HepG2 (cell line): ENCODE measurements around the gene ARRDC3. TPM values are rescaled to one million over a fixed set of nuclear protein-coding genes. Genes with fewer than 3 reads are reported as not detected.

Experiments
- ATAC-seq: fragments of 200-7000 bp; cut with Tn5 transposase; 3 replicates; pipeline ENCODE4 v1.9.1; 2020; ENCODE audit warnings: mild to moderate bottlenecking, moderate library complexity
- BruUV-seq: library from RNA; stranded (reverse); fragments of 400-500 nt; replicated peaks from 2 replicates; lab custom pipeline; 2021; lab: Mats Ljungman, UMichigan
- CTCF ChIA-PET: fragments of 300-600 bp; formaldehyde crosslinking; extraction: SDS; loops from one replicate; lab custom pipeline; 2021; ENCODE audit warnings: low total read pairs, inconsistent platforms, low intra/inter-chr PET ratio; lab: Yijun Ruan, JAX
- POLR2A ChIA-PET: fragments of 350-600 bp; sonication (Branson Sonifier 250); formaldehyde crosslinking; loops from one replicate; lab custom pipeline; 2020; ENCODE audit warnings: antibody characterized with exemption, inconsistent platforms; lab: Yijun Ruan, JAX
- DNase-seq: peaks from one replicate; pipeline ENCODE4 v3.0.0-alpha.2; 2015; ENCODE audit warnings: low spot score
- FAIRE-seq: peaks from 3 replicates; lab custom pipeline; 2011; peaks lifted over from hg19 to GRCh38; lab: Jason Lieb, UNC
- H2AFZ ChIP-seq: one replicate; pipeline ENCODE4 v1.6.1; 2011; ENCODE audit warnings: low read length, inconsistent platforms
- H3K27ac ChIP-seq: fragments of 300-600 bp; 3 replicates; pipeline ENCODE4 v1.8.0; 2011; ENCODE audit warnings: mixed run types, mild to moderate bottlenecking, mixed read lengths, low read length, inconsistent platforms; ENCODE audit not compliant: insufficient read depth; ENCODE audit errors: extremely low read length
- H3K27me3 ChIP-seq, 2 experiments: fragments of 200-600 bp in 1 of 2; 2 replicates in 1 of 2; 3 replicates in 1 of 2; pipeline versions ENCODE4 v1.6.0 to v1.8.0; 2011; ENCODE audit warnings: low read length in 2 of 2, mild to moderate bottlenecking in 2 of 2, moderate library complexity in 2 of 2, inconsistent platforms in 1 of 2; ENCODE audit not compliant: insufficient read depth in 2 of 2, control insufficient read depth in 1 of 2
- H3K36me3 ChIP-seq, 2 experiments: fragments of 200-600 bp in 1 of 2; replicated peaks in 1 of 2; 2 replicates in 1 of 2; 3 replicates in 1 of 2; pipeline versions ENCODE4 v1.5.1 to v1.8.0; 2011; ENCODE audit warnings: low read length in 2 of 2, inconsistent platforms in 1 of 2; ENCODE audit not compliant: insufficient read depth in 2 of 2, control insufficient read depth in 1 of 2
- H3K4me1 ChIP-seq: 2 replicates; pipeline ENCODE4 v1.5.1; 2012; ENCODE audit warnings: low read length, inconsistent platforms; ENCODE audit not compliant: insufficient read depth
- H3K4me2 ChIP-seq: 2 replicates; pipeline ENCODE4 v1.6.0; 2011; ENCODE audit warnings: low read depth, low read length, inconsistent platforms
- H3K4me3 ChIP-seq, 3 experiments: fragments of 200-600 bp in 1 of 3; sonication (generic), shearing (Covaris generic) in 1 of 3; replicated peaks in 1 of 3; 2 replicates each; pipeline ENCODE4 v1.5.1; 2011 to 2016; ENCODE audit warnings: low read length in 3 of 3, inconsistent platforms in 2 of 3, low read depth in 2 of 3, mild to moderate bottlenecking in 2 of 3, control low read depth in 1 of 3, mixed read lengths in 1 of 3; ENCODE audit not compliant: insufficient read depth in 1 of 3
- H3K79me2 ChIP-seq: one replicate; pipeline ENCODE4 v1.6.1; 2011; ENCODE audit warnings: low read length, inconsistent platforms; ENCODE audit not compliant: insufficient read depth
- H3K9ac ChIP-seq: 2 replicates; pipeline ENCODE4 v1.6.0; 2011; ENCODE audit warnings: mild to moderate bottlenecking, low read depth, low read length, inconsistent platforms; ENCODE audit not compliant: insufficient read depth
- H3K9me3 ChIP-seq: 2 replicates; pipeline ENCODE4 v1.5.1; 2012; ENCODE audit warnings: mild to moderate bottlenecking, low read length
- H4K20me1 ChIP-seq: 2 replicates; pipeline ENCODE4 v1.6.0; 2011; ENCODE audit warnings: inconsistent platforms, mild to moderate bottlenecking, low read length, moderate library complexity; ENCODE audit not compliant: insufficient read depth
- CCDC6 ChIP-seq: sonication (generic); formaldehyde crosslinking; IDR thresholded peaks from 2 replicates; pipeline ENCODE4 v1.8.1; 2022; ENCODE audit warnings: mild to moderate bottlenecking, missing genetic modification reagents, moderate library complexity
- FOXP4 ChIP-seq: sonication (generic); formaldehyde crosslinking; IDR thresholded peaks from 2 replicates; pipeline ENCODE4 v1.4.0; 2020; ENCODE audit warnings: missing genetic modification reagents
- HHEX ChIP-seq: IDR thresholded peaks from 2 replicates; pipeline ENCODE4 v1.6.1; 2016; ENCODE audit warnings: control low read depth
- MEIS1 ChIP-seq: sonication (generic); formaldehyde crosslinking; IDR thresholded peaks from 2 replicates; pipeline ENCODE4 v1.9.0; 2021; ENCODE audit warnings: mild to moderate bottlenecking, missing genetic modification reagents, moderate library complexity, borderline replicate concordance
- PHF8 ChIP-seq: sonication (generic); formaldehyde crosslinking; IDR thresholded peaks from 2 replicates; pipeline ENCODE4 v1.5.0; 2020; ENCODE audit warnings: missing genetic modification reagents
- RARA ChIP-seq: IDR thresholded peaks from 2 replicates; pipeline ENCODE4 v1.6.1; 2016; ENCODE audit warnings: missing genetic modification reagents, missing compliant biosample characterization
- SCMH1 ChIP-seq: sonication (generic); formaldehyde crosslinking; IDR thresholded peaks from 2 replicates; pipeline ENCODE4 v1.9.0; 2021; ENCODE audit warnings: missing genetic modification reagents, mild to moderate bottlenecking, borderline replicate concordance
- SNAPC2 ChIP-seq: sonication (generic); formaldehyde crosslinking; IDR thresholded peaks from 2 replicates; pipeline ENCODE4 v1.8.1; 2022; ENCODE audit warnings: mild to moderate bottlenecking, missing genetic modification reagents
- ZNF343 ChIP-seq: sonication (generic); formaldehyde crosslinking; IDR thresholded peaks from 2 replicates; pipeline ENCODE4 v1.4.0; 2020; ENCODE audit warnings: mild to moderate bottlenecking, missing genetic modification reagents
- ZNF713 ChIP-seq: sonication (generic); formaldehyde crosslinking; IDR thresholded peaks from 2 replicates; pipeline ENCODE4 v1.4.0; 2020; ENCODE audit warnings: mild to moderate bottlenecking, missing genetic modification reagents
- WGBS: methylation state at CpG from one replicate; pipeline ENCODE4 v1.1.6; 2017; ENCODE audit warnings: low lambda C conversion rate; 5-methylcytosine and 5-hydroxymethylcytosine counted together
- in situ Hi-C: cut with HindIII; loops from 2 replicates; pipeline ENCODE4 v1.10.0; 2017; ENCODE audit warnings: low pct_unique_long_range_greater_than_20kb; ENCODE audit not compliant: extremely low pct_ligation_motif_present
- intact Hi-C: fragments of 100-400 bp; cut with micrococcal nuclease; formaldehyde crosslinking; loops from one replicate; pipeline ENCODE4 v1.10.0; 2022; ENCODE audit not compliant: unreplicated experiment
- polyA plus RNA-seq, 8 experiments: library from polyadenylated mRNA; depleted of rRNA in 3 of 8; stranded (reverse) in 7 of 8; unstranded in 1 of 8; fragments of >200 nt; fragmentation: Illumina TruSeq in 4 of 8; extraction: Trizol in 4 of 8; gene quantifications; 2 replicates each; pipeline versions ENCODE4 v1.2.1 to v1.2.3, GENCODE V29; 2011 to 2016; ENCODE audit warnings: low read depth in 4 of 8, missing spikeins in 1 of 8, mixed read lengths in 1 of 8; ENCODE audit not compliant: insufficient read depth in 1 of 8
- total RNA-seq, 5 experiments: library from RNA; depleted of rRNA; stranded (reverse); fragments of >200 nt; fragmentation: Illumina TruSeq; extraction: Trizol; gene quantifications; 2 replicates each; pipeline ENCODE4 v1.2.3, GENCODE V29; 2016; ENCODE audit warnings: low read depth in 1 of 5

The ARRDC3 gene
- total and polyA plus RNA-seq, 2 of the 13 experiments (the other 11 are each of a cell fraction or from before 2014, with no cell fraction given), result 3.4 to 24.4 TPM

GRCh38 chr5:91423871-91424270 is 40.8 kb upstream of the ARRDC3 start:
- H3K9ac ChIP-seq, result no peak overlapping the region
- ATAC-seq (no peak), DNase-seq (no peak), FAIRE-seq (no peak)
- no peak overlapping the region for H3K27ac ChIP-seq
- intact Hi-C loops, result no loop called here
- H4K20me1 ChIP-seq, result no peaks in the 10 kb centered on the region
- H3K9me3 ChIP-seq, result no peaks in the 10 kb centered on the region
- TF ChIP-seq ZNF343 (CRISPR knock-in tag) (no peak), CCDC6 (CRISPR knock-in tag) (no peak), SNAPC2 (CRISPR knock-in tag) (no peak), PHF8 (CRISPR knock-in tag) (no peak), RARA (CRISPR knock-in tag) (no peak), FOXP4 (no peak), ZNF713 (CRISPR knock-in tag) (no peak), SCMH1 (CRISPR knock-in tag) (no peak), HHEX (no peak), MEIS1 (CRISPR knock-in tag) (no peak)
- no peak overlapping the region for H3K4me3 ChIP-seq
- 42% methylated on average over 2 of the region's 2 CpGs for WGBS
- no peak overlapping the region for H3K4me2 ChIP-seq
- no peaks in the 10 kb centered on the region for H3K36me3 ChIP-seq
- ChIA-PET POLR2A (no interaction called here), CTCF (no interaction called here)
- BruUV-seq, result no TSS peak
- H3K27me3 ChIP-seq, result no peaks in the 10 kb centered on the region
- no peaks in the 10 kb centered on the region for H3K79me2 ChIP-seq
- in situ Hi-C loops, result no loop called here
- H2AFZ ChIP-seq, result no peak overlapping the region
- H3K4me1 ChIP-seq, result no peaks in the 10 kb centered on the region
